GM21423 (cell line): ENCODE measurements around the gene ALPK3.

ENCODE experiments used
- ATAC-seq: cut with Tn5 transposase; IDR thresholded peaks from one replicate; pipeline ENCODE4 v1.9.1; 2021; ENCODE audit warnings: mild to moderate bottlenecking, moderate library complexity; ENCODE audit not compliant: unreplicated experiment

The ALPK3 gene

GRCh38 chr15:84887938-84888337 is 70.8 kb downstream of the ALPK3 start:
- no peak for ATAC-seq

GRCh38 chr15:84888639-84889038 is 71.5 kb downstream of the ALPK3 start:
- no peak for ATAC-seq

DNA sequence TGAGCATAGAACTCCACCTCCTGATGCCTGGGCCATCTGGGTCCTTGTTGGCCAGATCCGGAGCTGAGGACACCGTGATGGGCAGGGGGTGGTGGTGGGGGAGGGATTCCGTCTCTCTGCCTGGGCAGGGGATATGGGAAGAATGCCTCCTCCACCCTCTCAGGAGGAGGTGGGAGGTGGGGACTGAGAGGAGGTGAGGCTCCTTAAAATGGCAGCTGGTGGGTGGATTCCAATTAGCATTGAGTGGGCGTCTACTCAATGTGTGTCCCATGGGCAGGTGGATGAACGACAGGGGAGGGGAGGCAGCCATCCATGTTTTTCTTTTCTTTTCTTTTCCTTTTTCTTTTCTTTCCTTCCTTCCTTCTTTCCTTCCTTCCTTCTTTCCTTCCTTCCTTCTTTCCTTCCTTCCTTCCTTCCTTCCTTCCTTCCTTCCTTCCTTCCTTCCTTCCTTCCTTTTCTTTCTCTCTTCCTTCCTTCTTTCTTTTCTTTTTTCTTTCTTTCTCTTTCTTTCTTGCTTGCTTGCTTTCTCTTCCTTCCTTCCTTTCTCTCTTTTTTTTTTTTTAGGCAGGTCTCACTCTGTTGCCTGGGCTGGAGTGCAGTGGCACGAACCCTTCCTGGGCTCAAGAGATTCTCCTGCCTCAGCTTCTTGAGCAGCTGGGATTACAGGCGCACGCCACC is 72.3 kb downstream of the ALPK3 start:
- no peak for ATAC-seq

GRCh38 chr15:84889991-84890669 is 73.0 kb downstream of the ALPK3 start:
- ATAC-seq = no peak

GRCh38 chr15:84890670-84891162 is 73.6 kb downstream of the ALPK3 start:
- ATAC-seq = no peak

DNA sequence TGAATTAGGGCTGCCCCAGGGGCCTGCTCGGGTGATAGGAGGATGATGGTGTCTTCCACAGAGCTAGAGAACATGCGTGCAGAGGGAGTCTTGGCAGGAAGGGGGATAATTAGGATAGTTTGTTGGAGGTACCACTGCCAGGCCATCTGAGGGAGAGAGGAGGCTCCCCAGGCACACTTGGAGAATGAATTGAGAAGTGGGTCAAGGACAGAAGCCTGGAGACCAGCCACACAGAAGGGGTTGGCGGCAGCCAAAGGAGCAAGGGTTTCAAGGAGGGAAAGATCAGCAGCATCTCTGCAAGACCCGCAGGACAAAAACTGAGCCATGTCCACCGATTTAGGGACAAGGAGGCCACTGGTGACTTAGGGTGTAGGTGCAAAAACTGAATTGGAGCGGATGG is 74.2 kb downstream of the ALPK3 start:
- no peak for ATAC-seq

DNA sequence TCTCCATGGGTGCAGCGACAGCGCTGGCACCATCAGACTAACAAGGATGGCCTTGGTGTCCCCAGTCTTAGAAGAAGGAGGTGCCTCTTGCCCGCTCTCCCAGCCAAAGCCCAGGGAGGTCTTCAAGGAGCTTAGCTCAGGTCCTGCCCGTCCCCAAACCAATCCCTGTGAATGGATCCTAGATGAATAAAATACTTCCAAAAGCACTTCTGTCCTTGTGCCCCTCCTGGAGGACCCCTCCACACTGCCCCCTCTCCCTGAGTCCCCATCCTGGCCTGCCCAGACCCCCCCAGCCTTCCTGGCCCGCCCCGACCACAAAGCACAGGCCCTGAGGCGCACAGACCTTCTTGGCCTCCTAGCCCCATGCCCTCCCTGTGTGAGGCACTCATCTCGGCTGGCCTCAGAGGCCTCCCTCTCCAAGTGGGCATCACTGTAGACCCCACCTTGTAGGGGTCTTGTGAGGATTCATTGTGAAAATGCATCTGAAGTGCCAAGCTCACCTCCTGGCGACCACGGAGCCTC is 75.7 kb downstream of the ALPK3 start:
- ATAC-seq = no peak

- ATAC-seq = no peak
Observed at GRCh38 chr15:84893607-84894006, 76.5 kb downstream of the ALPK3 start.

GRCh38 chr15:84894736-84895425 is 77.7 kb downstream of the ALPK3 start:
- no peak for ATAC-seq

DNA sequence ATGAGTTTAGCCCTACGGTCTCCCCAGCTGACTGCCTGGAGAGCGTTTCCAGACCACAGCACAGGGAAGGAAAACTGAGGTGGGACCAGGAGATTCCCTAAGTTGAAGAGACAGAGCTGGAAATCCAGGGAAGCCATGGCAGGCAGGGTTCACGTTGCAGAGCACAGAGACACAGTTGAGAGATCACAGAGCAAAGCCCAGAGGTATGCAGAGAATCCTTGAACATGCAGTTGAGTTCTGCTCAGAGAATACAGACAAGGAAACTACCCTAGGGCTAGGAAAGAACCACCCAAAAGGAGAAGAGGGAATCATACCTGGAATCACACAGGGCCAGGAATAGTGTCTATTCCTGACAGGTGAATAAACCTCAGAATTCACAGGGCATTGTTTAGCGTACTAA is 81.6 kb downstream of the ALPK3 start:
- ATAC-seq = no peak

DNA sequence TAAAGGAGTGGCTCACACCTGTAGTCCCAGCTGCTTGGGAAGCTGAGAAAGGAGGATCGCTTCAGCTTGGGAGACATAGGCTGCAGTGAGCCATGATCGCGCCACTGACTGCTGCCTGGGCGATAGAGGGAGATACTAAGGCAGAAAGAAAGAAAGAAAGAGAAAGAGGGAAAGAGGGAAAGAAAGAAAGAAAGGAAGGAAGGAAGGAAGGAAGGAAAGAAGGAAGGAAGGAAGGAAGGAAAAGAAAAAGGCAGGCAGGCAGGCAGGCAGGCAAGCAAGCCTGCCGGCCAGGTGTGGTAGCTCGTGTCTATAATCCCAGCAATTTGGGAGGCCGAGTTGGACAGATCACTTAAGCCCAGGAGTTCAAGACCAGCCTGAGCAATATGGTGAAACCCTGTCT is 82.6 kb downstream of the ALPK3 start:
- no peak for ATAC-seq

- no peak for ATAC-seq
Observed at GRCh38 chr15:84901540-84901939, 84.4 kb downstream of the ALPK3 start.

DNA sequence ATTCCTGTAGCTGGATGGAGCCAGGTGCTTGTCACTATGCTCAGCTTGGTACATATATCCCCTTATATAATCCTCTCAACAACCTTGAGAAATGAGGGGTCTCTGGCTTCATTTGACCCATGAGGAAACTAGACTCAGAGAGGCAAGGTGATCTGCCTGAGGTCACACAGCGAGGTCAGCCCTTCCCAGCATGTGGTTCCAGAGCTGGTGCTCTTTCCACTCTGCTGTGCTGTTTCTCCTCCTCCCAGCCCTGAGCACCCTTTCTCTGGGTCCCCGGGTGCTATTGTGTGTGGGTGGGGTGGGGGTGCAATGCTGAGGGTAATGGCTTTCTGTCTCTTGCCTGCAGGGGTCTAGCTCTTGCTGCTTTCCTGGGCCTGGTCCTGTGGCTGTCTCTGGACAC is 86.6 kb downstream of the ALPK3 start:
- ATAC-seq = no peak

- no peak for ATAC-seq
Observed at GRCh38 chr15:84904419-84904818, 87.3 kb downstream of the ALPK3 start.

- ATAC-seq = no peak
Observed at GRCh38 chr15:84905016-84905916, 88.1 kb downstream of the ALPK3 start.

- ATAC-seq = no peak
Observed at GRCh38 chr15:84907731-84908130, 90.6 kb downstream of the ALPK3 start.

GRCh38 chr15:84908564-84908963 is 91.4 kb downstream of the ALPK3 start:
- no peak for ATAC-seq

GRCh38 chr15:84909029-84909428 is 91.9 kb downstream of the ALPK3 start:
- ATAC-seq = no peak

GRCh38 chr15:84909782-84910181 is 92.6 kb downstream of the ALPK3 start:
- no peak for ATAC-seq

- ATAC-seq = no peak
Observed at GRCh38 chr15:84910928-84911623, 93.9 kb downstream of the ALPK3 start.
